WTC11 (cell line): ENCODE results near the gene OLFML2B. TPM values are rescaled to one million over a fixed set of nuclear protein-coding genes. Genes with fewer than 3 reads are reported as not detected.

Experiments used
- ATAC-seq: fragments of 200-7000 bp; cut with Tn5 transposase; 2 replicates; pipeline ENCODE4 v1.10.0; 2021; ENCODE audit warnings: mild to moderate bottlenecking, moderate library complexity
- CTCF ChIA-PET: fragments of 300-600 bp; sonication (Branson Sonifier 250); formaldehyde crosslinking; loops from one replicate; lab custom pipeline; 2021; ENCODE audit warnings: antibody characterized with exemption; lab: Charles Lee
- POLR2A ChIA-PET: fragments of 350-600 bp; sonication (Branson Sonifier 250); formaldehyde crosslinking; loops from one replicate; lab custom pipeline; 2021; ENCODE audit warnings: antibody characterized with exemption; lab: Charles Lee
- DNase-seq: peaks from one replicate; pipeline ENCODE4 v3.0.0; 2021; ENCODE audit warnings: low spot score
- H3K27ac Mint-ChIP-seq: 2 replicates; pipeline ENCODE4 v1.8.0; 2021; ENCODE audit warnings: mixed read lengths
- H3K27me3 Mint-ChIP-seq: 2 replicates; pipeline ENCODE4 v1.8.0; 2021; ENCODE audit warnings: low read depth, mild to moderate bottlenecking, moderate library complexity, mixed read lengths
- H3K36me3 Mint-ChIP-seq: 2 replicates; pipeline ENCODE4 v1.8.0; 2021; ENCODE audit warnings: mixed read lengths
- H3K4me1 Mint-ChIP-seq: 2 replicates; pipeline ENCODE4 v1.8.0; 2022; ENCODE audit warnings: mixed read lengths
- H3K4me3 Mint-ChIP-seq: 2 replicates; pipeline ENCODE4 v1.8.0; 2021; ENCODE audit warnings: mild to moderate bottlenecking, moderate library complexity, mixed read lengths
- H3K9me3 Mint-ChIP-seq: 2 replicates; pipeline ENCODE4 v1.8.0; 2021; ENCODE audit warnings: mixed read lengths
- AFF4 ChIP-seq: sonication (generic); formaldehyde crosslinking; IDR thresholded peaks from 2 replicates; pipeline ENCODE4 v1.8.1; 2023; ENCODE audit warnings: mild to moderate bottlenecking, missing genetic modification reagents, borderline replicate concordance
- ATF3 ChIP-seq: sonication (generic); formaldehyde crosslinking; conservative IDR thresholded peaks from 2 replicates; pipeline ENCODE4 v1.8.1; 2022; ENCODE audit warnings: mild to moderate bottlenecking, missing genetic modification reagents
- ERG ChIP-seq: fragments of 250-450 bp; sonication (Bioruptor Pico); IDR thresholded peaks from 2 replicates; pipeline ENCODE4 v1.8.0; 2021; ENCODE audit warnings: mild to moderate bottlenecking
- ESRRA ChIP-seq: sonication (generic); formaldehyde crosslinking; IDR thresholded peaks from 2 replicates; pipeline ENCODE4 v1.8.1; 2022; ENCODE audit warnings: mild to moderate bottlenecking, missing genetic modification reagents, borderline replicate concordance
- FOXK1 ChIP-seq: sonication (generic); formaldehyde crosslinking; IDR thresholded peaks from 2 replicates; pipeline ENCODE4 v1.8.0; 2022; ENCODE audit warnings: mild to moderate bottlenecking, moderate library complexity, missing genetic modification reagents
- GABPB1 ChIP-seq: sonication (generic); formaldehyde crosslinking; IDR thresholded peaks from 2 replicates; pipeline ENCODE4 v1.8.1; 2023; ENCODE audit warnings: mild to moderate bottlenecking, missing genetic modification reagents
- GTF2I ChIP-seq: fragments of 250-450 bp; sonication (Bioruptor Pico); conservative IDR thresholded peaks from 2 replicates; pipeline ENCODE4 v1.4.0; 2021; ENCODE audit warnings: mild to moderate bottlenecking
- IRF2 ChIP-seq: sonication (generic); formaldehyde crosslinking; IDR thresholded peaks from 2 replicates; pipeline ENCODE4 v1.8.0; 2022; ENCODE audit warnings: low read depth, missing genetic modification reagents, borderline replicate concordance
- KAT7 ChIP-seq: sonication (generic); formaldehyde crosslinking; IDR thresholded peaks from 2 replicates; pipeline ENCODE4 v1.8.1; 2023; ENCODE audit warnings: missing genetic modification reagents, mild to moderate bottlenecking, borderline replicate concordance
- MAX ChIP-seq: sonication (generic); formaldehyde crosslinking; IDR thresholded peaks from 2 replicates; pipeline ENCODE4 v1.8.0; 2022; ENCODE audit warnings: mild to moderate bottlenecking, missing genetic modification reagents
- PRDM15 ChIP-seq: sonication (generic); formaldehyde crosslinking; IDR thresholded peaks from 2 replicates; pipeline ENCODE4 v1.8.0; 2022; ENCODE audit warnings: missing genetic modification reagents
- USF1 ChIP-seq: sonication (generic); formaldehyde crosslinking; IDR thresholded peaks from 2 replicates; pipeline ENCODE4 v1.8.0; 2022; ENCODE audit warnings: mild to moderate bottlenecking, missing genetic modification reagents
- ZNF138 ChIP-seq: sonication (generic); formaldehyde crosslinking; conservative IDR thresholded peaks from 2 replicates; pipeline ENCODE4 v1.8.1; 2022; ENCODE audit warnings: mild to moderate bottlenecking, moderate library complexity, missing genetic modification reagents
- ZNF263 ChIP-seq: sonication (generic); formaldehyde crosslinking; IDR thresholded peaks from 2 replicates; pipeline ENCODE4 v1.8.1; 2022; ENCODE audit warnings: low read depth, mild to moderate bottlenecking, moderate library complexity, missing genetic modification reagents
- ZNF425 ChIP-seq: fragments of 250-450 bp; sonication (Bioruptor Pico); conservative IDR thresholded peaks from 2 replicates; pipeline ENCODE4 v1.9.0; 2021; ENCODE audit warnings: mild to moderate bottlenecking
- total RNA-seq: library from RNA; stranded (reverse); gene quantifications from 3 replicates; pipeline ENCODE4 v1.2.3, GENCODE V29; 2021

Gene OLFML2B
- total RNA-seq, 1 experiment from 2014 or later = 4.9 TPM

GRCh38 chr1:161993576-161993975 lies 30.1 kb downstream of the OLFML2B start:
- no peak overlapping the region for H3K4me3 Mint-ChIP-seq
- POLR2A ChIA-PET = no interaction called here
- CTCF ChIA-PET = no interaction called here

GRCh38 chr1:161989786-161990185 lies 33.9 kb downstream of the OLFML2B start:
- H3K27me3 Mint-ChIP-seq = no peaks in the 10 kb centered on the region; the same call in 1 of the 2 replicates
- ATAC-seq = no peak
- TF ChIP-seq PRDM15 (CRISPR knock-in tag) (no peak), ZNF263 (CRISPR knock-in tag) (no peak), AFF4 (CRISPR knock-in tag) (no peak), ESRRA (CRISPR knock-in tag) (no peak), ZNF425 (CRISPR knock-in tag) (no peak), KAT7 (CRISPR knock-in tag) (no peak), GTF2I (CRISPR knock-in tag) (no peak), MAX (no peak), FOXK1 (CRISPR knock-in tag) (no peak), GABPB1 (CRISPR knock-in tag) (no peak), ERG (CRISPR knock-in tag) (no peak)
- TF ChIP-seq, all 79 proteins: peak for 0
- H3K4me1 Mint-ChIP-seq = no peaks in the 10 kb centered on the region
- no peak overlapping the region for H3K27ac Mint-ChIP-seq
- peaks cover 36% of the 10 kb centered on the region for H3K9me3 Mint-ChIP-seq
- no peak overlapping the region for H3K4me3 Mint-ChIP-seq
- DNase-seq = no peak
- CTCF ChIA-PET = interaction anchor here (0.6 kb wide), 1 partner anchor 47 kb away, joined by 4 read pairs; no protein-coding TSS in a partner anchor
- POLR2A ChIA-PET = no interaction called here
- H3K36me3 Mint-ChIP-seq = peaks cover 8% of the 10 kb centered on the region

More at GRCh38 chr1:161993576-161993975, 30.1 kb downstream of the OLFML2B start:
- TF ChIP-seq ZNF138 (CRISPR knock-in tag) (no peak), GABPB1 (CRISPR knock-in tag) (no peak), USF1 (CRISPR knock-in tag) (no peak), ATF3 (CRISPR knock-in tag) (no peak), IRF2 (no peak)
- no peaks in the 10 kb centered on the region; the same call in 1 of the 2 replicates for H3K27me3 Mint-ChIP-seq
- ATAC-seq (no peak), DNase-seq (no peak)
- H3K36me3 Mint-ChIP-seq = peaks cover 1% of the 10 kb centered on the region; the same call in 1 of the 2 replicates
- H3K4me1 Mint-ChIP-seq = no peaks in the 10 kb centered on the region
- peaks cover 21% of the 10 kb centered on the region for H3K9me3 Mint-ChIP-seq
- H3K27ac Mint-ChIP-seq = no peak overlapping the region
